NK-92 (cell line): ENCODE data around the gene VENTX.

Experiments used
- DNase-seq: peaks from one replicate; lab custom pipeline; 2025; ENCODE audit not compliant: unreplicated experiment; lab: John Stamatoyannopoulos, UW

The VENTX gene

GRCh38 chr10:133282846-133283390 is 45.3 kb downstream of the VENTX start:
- DNase-seq, result no peak

- DNase-seq, result no peak
Observed at GRCh38 chr10:133283931-133284330, 46.3 kb downstream of the VENTX start.

GRCh38 chr10:133285217-133285616 is 47.6 kb downstream of the VENTX start:
- DNase-seq, result no peak

- DNase-seq, result no peak
Observed at GRCh38 chr10:133286366-133286765, 48.7 kb downstream of the VENTX start.

GRCh38 chr10:133287832-133288500 is 50.3 kb downstream of the VENTX start:
- no peak for DNase-seq

- DNase-seq, result no peak
Observed at GRCh38 chr10:133289761-133290160, 52.1 kb downstream of the VENTX start.
